Stimulated activated CD8-positive, alpha-beta memory T cell treated with anti-CD3 and anti-CD28 coated beads, Interleukin-4, amount 100 ng/mL, for 24 hours (primary cell): Measurements from ENCODE around the gene PHIP.

Source experiments
- DNase-seq: peaks from one replicate; pipeline ENCODE4 v3.0.0-alpha.2; 2020; ENCODE audit warnings: low read depth

Gene PHIP

GRCh38 chr6:79070206-79070825, 7.7 kb downstream of the PHIP start:
- no peak for DNase-seq

- no peak for DNase-seq
Observed at GRCh38 chr6:79066828-79067227, 11.2 kb downstream of the PHIP start.

- no peak for DNase-seq
Observed at GRCh38 chr6:79066330-79066729, 11.7 kb downstream of the PHIP start.

GRCh38 chr6:79065232-79065631, 12.8 kb downstream of the PHIP start:
- no peak for DNase-seq

- DNase-seq = no peak
Observed at GRCh38 chr6:79064635-79065034, 13.4 kb downstream of the PHIP start.

- DNase-seq = no peak
Observed at GRCh38 chr6:79062708-79063107, 15.3 kb downstream of the PHIP start.

GRCh38 chr6:79057746-79058145, 20.3 kb downstream of the PHIP start:
- DNase-seq = no peak

GRCh38 chr6:79056226-79056625, 21.8 kb downstream of the PHIP start:
- no peak for DNase-seq

- no peak for DNase-seq
Observed at GRCh38 chr6:79048611-79049010, 29.4 kb downstream of the PHIP start.

GRCh38 chr6:79047072-79047471, 31.0 kb downstream of the PHIP start:
- no peak for DNase-seq

- no peak for DNase-seq
Observed at GRCh38 chr6:79045966-79046365, 32.1 kb downstream of the PHIP start.

- no peak for DNase-seq
Observed at GRCh38 chr6:79042799-79043126, 35.3 kb downstream of the PHIP start.

GRCh38 chr6:79042088-79042798, 35.8 kb downstream of the PHIP start:
- DNase-seq = no peak

GRCh38 chr6:79040083-79040482, 38.0 kb downstream of the PHIP start:
- no peak for DNase-seq

GRCh38 chr6:79038061-79038460, 40.0 kb downstream of the PHIP start:
- DNase-seq = no peak

GRCh38 chr6:79034865-79035264, 43.2 kb downstream of the PHIP start:
- DNase-seq = no peak

- no peak for DNase-seq
Observed at GRCh38 chr6:79033279-79033678, 44.8 kb downstream of the PHIP start.

GRCh38 chr6:79031821-79032590, 46.0 kb downstream of the PHIP start:
- no peak for DNase-seq

GRCh38 chr6:79030511-79030910, 47.5 kb downstream of the PHIP start:
- no peak for DNase-seq

GRCh38 chr6:79030023-79030422, 48.0 kb downstream of the PHIP start:
- DNase-seq = no peak

GRCh38 chr6:79028641-79029314, 49.3 kb downstream of the PHIP start:
- DNase-seq = no peak

- no peak for DNase-seq
Observed at GRCh38 chr6:79011940-79012339, 66.1 kb downstream of the PHIP start.

GRCh38 chr6:79010422-79010821, 67.6 kb downstream of the PHIP start:
- no peak for DNase-seq
